Stimulated activated CD8-positive, alpha-beta memory T cell treated with anti-CD3 and anti-CD28 coated beads, Interleukin-15, amount 100 ng/mL, for 48 hours (primary cell): ENCODE data around the gene HID1.
"Not testable (repeated sequence)": the region's sequence is repeated elsewhere in the genome, so short reads cannot be mapped to it uniquely, and the experiment has no call there.

Source experiments
- DNase-seq, 2 donors: peaks; one replicate each; pipeline ENCODE4 v3.0.0-alpha.2; 2020; ENCODE audit warnings: low read depth in 2 of 2

Gene HID1

GRCh38 chr17:74999523-74999922, 27.0 kb upstream of the HID1 start:
- DNase-seq: no peak

DNA sequence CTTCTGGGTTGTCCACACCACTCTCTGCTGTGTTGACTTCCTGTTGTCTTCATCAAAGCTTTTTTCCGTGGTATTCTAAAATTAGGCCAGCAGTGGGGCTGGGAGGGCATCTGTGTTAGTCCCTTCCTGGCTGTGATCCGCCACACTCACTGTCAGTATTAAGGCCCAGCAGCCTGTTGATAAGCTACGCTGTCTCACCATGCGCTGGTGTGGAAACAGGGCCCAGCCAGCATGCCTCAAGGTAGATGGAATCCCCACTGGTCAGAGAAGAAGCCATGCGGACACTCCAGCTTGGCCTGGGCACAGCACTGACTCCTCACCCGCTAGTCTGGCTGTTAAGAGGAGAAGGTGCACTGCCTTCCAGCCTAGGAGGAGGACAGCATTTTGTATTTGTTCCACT, 26.2 kb upstream of the HID1 start:
- no peak for DNase-seq

DNA sequence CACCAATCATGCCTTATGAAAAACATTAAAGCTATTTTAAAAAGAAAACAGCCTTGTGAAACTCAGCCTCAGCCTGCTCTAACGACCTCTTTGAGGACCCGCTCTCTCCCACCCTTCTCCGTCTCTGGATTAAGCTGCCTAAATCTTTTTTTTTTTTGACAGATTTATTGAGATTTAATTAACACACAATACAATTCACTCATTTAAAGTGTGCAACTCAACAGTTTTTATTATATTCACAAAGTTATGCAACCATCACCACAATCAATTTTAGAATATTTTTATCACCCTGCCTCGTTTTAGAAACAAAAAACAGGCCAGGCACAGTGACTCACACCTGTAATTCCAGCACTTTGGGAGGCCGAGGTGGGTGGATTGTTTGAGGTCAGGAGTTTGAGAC, 23.3 kb upstream of the HID1 start:
- DNase-seq: no peak

DNA sequence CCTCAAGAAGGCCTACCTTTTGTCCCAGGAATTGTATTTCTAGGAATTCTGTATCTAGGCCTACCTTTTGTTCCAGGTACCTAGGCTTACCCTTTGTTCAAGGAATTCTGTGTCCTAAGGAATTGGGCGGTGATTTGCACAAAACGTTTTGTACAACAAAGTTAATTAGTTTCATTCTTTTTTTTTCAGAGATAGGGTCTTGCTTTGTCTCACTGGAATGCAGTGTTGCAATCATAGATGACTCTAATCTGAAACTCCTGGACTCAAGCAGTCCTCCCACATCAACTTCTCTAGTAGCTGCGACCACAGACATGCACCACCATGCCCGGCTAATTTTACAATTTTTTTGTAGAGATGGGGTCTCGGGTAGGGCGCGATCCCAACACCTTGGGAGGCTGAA, 21.9 kb upstream of the HID1 start:
- DNase-seq: no peak

DNA sequence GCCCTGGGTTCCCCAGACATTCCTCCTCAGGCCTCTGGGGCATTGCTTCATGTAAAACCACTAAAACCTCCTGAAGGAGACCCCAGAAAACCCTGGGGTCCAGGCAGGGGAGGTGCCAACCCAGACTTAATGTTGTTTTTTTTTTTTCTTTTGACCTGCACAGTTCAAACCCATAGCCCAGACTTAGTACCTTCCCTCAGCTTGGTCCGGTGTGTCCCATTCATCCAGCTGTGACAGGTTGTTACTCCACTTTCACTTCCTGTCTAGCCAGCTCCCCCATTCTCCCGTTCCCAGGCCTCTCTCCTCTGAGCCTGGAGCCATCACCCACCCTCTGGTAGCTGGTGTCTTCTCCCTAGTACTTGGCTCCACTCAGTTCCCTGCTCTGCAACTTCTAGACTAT, 19.7 kb upstream of the HID1 start:
- DNase-seq: no peak

DNA sequence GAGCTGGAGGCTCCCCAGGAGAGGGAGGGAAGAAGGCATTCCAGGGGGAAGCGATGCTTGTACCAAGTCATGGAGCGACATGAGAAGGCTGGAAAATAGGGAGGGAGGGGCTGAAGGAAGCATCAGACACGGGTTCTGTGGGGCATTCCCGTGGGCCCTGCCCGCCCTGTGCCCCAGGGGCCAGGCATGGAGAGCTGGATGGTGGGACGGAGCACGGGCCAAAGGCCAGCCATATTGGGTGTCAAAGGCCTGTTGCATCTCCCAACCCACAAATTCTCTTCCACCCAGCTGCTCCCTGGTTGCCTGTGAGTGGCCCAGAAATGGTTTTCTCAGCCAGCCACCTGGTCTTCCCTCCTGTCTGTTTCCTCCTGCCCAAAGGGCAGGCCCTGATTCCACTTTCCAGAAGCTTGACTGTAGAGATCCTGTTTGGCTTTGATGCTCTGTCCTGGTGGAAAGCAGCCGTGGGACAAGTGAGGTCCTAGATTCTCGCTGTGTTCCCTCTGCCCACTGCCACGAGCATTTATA, 18.1 kb upstream of the HID1 start:
- DNase-seq: no peak

GRCh38 chr17:74987909-74988711, 15.6 kb upstream of the HID1 start:
- no peak for DNase-seq

DNA sequence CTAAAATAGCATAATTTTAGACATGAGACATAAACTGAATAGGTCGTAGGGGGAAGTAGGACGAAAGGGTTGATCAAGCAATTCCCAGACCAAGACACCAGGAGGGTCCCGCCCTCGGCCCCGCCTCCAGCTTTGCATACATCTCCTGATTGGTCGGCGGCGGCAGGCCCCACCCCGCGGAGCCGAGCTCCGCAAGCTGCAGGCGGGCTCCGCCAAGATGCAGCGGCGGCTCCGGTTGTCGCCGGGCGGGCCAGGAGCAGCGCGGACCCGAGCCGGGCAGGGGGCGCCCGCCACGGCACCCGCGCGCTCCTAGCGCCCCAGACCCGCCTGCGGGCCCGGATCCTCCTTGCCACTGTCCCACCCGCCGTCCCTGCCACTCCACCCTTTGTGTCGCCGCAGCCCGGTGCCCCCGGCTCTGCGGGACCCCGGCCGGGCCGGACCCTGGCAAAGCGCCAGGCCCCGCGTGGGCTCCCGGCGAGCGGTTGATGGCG, 14.9 kb upstream of the HID1 start, which contains the start of gene CDR2L:
Gene CDR2L (plus strand): TSS at position 215 of the 491 bp plus-strand sequence. CDS start 412 bp downstream, outside the sequence.
- DNase-seq: peak; percentile 84 to 87

GRCh38 chr17:74986206-74986576, 13.6 kb upstream of the HID1 start:
- DNase-seq: no peak

- DNase-seq: not testable (repeated sequence)
Measured at GRCh38 chr17:74982663-74983313, 10.2 kb upstream of the HID1 start.

- peak; percentile 61 to 69 for DNase-seq
Measured at GRCh38 chr17:74981979-74982662, 9.6 kb upstream of the HID1 start.

DNA sequence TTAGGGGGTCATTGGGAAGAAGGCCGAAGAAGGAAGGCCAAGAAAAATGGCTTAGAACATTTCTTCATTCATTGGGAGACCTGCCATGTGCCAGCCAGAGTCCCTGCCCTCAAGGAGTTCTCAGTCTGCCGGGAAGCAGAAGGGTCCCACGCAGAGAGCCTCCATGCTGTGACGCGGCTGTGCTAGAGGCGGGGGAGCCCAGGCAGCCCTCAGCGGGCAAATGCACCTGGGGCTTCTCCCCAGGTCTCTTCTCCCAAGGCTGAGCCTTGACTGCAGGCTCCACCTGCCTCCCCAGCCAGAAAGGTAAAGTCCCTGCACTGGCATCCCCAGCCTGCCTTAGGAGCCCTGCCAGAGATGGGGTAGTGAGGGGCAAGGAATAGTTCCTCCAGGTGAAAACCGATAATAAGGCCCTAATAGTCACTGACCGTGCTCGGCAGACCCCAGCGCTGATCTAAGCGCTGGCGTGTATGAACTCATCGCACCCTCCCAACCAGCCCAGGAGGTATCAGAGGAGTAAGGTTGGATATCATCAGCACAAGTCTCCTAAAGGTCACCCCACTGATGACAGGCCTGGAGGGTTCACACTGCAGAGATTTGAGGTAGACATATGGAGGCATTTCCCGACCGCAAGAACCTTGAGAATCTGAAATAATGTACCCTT, 8.9 kb upstream of the HID1 start:
- DNase-seq: no peak

DNA sequence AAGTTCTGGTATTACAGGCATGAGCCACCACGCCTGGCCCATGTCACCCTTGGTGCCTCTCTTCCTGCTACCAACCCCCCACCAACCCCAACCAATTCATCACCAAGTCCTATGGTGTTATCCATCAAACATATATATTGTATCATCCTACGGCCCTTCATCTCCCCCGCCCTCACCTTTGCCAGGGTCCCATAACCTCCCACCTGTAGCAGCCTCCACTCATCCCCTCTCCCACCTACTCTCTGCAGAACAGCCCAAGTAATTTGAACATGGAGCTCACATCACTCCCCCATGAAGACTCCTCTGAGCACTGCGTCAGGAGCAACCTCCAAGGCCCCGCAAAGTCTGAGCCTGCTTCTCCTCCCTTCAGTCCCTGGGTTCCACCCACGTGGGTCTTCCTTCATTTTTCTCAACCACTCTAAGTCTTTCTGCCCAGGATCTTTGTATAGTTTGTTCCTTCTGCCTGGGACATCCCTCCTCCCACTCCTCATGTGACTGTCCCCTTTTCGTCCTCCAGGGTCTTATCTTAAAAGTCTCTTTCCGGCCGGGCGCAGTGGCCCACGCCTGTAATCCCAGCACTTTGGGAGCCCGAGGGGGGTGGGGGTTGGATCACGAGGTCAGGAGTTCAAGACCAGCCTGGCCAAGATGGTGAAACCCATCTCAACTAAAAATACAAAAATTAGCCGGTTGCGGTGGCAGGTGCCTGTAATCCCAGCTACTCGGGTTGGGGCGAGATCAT, 7.0 kb upstream of the HID1 start:
- DNase-seq: no peak

DNA sequence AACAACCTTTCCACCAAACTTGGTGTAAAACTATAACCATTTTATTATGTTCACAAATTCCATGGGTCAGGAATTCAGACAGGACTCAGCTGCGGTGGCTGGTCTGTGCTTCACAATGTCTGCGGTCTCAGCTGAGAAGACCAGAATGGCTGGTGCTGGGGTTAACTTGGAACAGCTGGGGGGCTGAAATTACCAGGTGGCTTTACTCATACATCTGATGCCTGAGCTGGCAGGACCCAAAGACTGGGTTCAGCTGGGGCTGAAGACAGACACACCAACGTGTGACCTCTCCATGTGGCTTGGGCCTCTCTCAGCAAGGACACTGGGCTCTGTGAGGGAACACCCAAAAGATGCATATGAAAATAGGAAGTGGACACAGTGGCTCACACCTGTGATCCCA, 5.7 kb upstream of the HID1 start:
- no peak for DNase-seq

DNA sequence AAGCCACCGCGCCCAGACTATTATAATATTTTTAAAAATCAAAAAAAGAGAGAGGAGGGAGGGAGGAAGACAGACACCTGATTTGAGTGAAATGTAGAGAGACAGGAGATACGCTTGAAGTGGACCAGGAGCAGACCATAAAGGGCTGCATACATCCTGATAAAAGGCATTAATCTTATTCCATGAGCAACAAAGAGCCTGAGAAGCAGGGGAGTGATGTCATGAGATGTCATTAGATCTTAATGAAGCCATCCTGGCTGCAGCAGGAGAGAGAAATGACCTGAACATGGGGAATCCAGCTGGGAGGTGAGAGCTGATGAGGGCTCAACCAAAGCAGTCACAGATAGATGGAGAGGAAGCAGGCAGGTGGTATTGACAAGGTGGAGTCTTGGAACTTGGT, 5.2 kb upstream of the HID1 start:
- DNase-seq: no peak

- no peak for DNase-seq
Measured at GRCh38 chr17:74975943-74976342, 3.4 kb upstream of the HID1 start.

DNA sequence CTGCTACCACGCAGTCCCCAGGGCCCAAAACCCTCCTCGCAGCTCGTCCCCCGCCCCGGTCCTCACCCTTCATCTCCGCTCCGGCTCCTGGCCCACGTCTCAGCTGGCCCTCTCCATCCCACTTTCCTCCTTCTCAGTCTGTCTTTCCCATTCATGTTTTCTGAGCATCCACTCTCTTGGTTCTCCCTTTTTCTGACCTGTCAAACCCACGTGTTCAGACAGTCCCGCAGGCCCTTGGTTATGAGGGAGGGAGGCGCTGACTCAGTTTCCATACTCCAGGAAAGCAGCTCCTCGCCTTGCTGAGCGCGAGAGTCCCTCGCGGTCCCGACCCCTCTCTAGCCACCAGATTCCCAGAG, 392 bp upstream of the HID1 start:
- no peak for DNase-seq

- no peak for DNase-seq
Measured at GRCh38 chr17:74971842-74972106, 785 bp downstream of the HID1 start.

DNA sequence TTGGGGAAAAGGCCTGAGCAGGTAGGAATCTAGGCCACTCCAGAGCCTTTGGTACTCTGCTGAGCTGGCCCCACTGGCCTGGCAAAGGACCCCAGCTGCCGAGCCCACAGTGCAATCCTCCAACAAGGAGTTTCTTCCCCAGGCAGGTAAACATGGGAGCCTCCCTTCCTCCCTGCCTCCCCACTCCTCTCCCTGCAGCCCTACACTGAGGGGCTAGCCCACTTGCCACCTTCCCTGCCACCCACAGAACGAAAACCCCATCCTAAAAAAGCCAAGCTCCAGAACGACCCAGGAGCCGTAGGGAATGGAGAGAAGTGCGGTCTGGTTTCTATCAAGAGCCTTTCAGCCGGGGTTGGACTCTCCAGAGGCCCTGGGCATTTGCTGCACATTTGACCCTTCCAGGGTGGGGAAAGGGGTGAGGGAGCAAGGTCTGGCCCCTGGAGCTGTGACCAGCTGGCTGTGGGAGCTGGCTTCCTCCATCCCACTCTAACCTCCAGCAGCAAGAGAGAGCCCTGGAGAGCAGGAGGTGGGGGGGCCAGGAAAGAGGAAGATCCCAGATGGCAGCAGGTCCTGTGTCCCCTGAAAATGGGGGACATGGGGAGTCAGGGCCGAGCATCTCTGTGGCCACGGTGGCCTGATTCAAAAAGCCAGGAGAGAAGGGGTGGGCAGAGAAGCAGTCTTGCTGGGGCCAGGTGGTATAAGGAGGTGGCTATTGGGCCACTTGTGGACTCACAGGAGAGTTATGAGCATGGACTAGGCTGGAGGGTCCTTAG, 1.3 kb downstream of the HID1 start:
- DNase-seq: no peak

DNA sequence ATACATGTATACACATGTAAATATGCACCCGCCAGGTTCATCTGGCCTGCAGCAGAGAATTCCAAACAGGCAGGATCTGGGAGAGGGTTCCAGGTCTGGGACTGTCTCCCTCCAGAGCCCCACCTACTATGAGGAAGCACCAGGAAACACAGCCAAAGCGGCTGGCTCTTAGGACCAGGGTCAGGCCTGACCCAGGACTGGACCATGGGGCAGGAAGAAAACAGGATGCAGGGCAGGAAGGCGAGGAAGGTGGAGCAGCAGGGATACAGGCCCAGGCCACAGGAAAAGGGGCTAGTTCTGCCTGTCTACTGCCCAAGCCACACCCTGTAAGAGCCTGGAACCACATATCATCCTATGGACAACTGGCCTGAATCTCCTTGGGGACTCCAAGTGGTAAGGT, 2.2 kb downstream of the HID1 start:
- no peak for DNase-seq

DNA sequence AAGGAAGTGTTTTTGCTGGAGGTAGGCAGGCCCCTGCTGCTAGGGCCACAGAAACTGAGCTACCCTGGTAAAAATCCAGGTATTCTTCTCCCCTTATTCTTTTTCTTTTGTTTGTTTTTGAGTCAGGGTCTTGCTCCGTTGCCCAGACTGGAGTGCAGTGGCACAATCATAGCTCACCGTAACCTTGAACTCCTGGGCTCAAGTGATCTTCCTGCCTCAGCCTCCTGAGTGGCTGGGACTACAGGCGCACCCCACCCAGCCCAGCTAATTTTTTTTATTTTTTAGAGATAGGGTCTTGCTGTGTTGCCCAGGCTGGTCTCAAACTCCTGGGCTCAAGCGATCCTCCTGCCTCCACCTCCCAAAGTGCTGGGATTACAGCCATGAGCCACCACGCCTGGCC, 3.1 kb downstream of the HID1 start:
- not testable (repeated sequence) for DNase-seq
